NT2/D1 (cell line): ENCODE results near the gene CTU2.
A peak's percentile ranks its signal among the peaks of the same experiment; 100 is the strongest.

Experiments
- DNase-seq: peaks from one replicate; pipeline ENCODE4 v3.0.0-alpha.2; 2011; ENCODE audit warnings: low read depth, low spot score
- H3K27me3 ChIP-seq: 2 replicates; pipeline ENCODE4 v1.6.0; 2011; ENCODE audit warnings: mild to moderate bottlenecking; ENCODE audit not compliant: insufficient read length, insufficient read depth
- H3K36me3 ChIP-seq: 2 replicates; pipeline ENCODE4 v1.6.1; 2011; ENCODE audit warnings: mild to moderate bottlenecking, low read length, mixed read lengths; ENCODE audit not compliant: insufficient read depth, insufficient read length
- H3K4me1 ChIP-seq: 2 replicates; pipeline ENCODE4 v1.5.1; 2011; ENCODE audit not compliant: insufficient read depth, insufficient read length
- H3K4me3 ChIP-seq: 2 replicates; pipeline ENCODE4 v1.5.1; 2011; ENCODE audit warnings: low read depth; ENCODE audit not compliant: insufficient read length
- H3K9ac ChIP-seq: 2 replicates; pipeline ENCODE4 v1.6.0; 2011; ENCODE audit warnings: low read depth; ENCODE audit not compliant: insufficient read length
- H3K9me3 ChIP-seq: 2 replicates; pipeline ENCODE4 v1.5.1; 2011; ENCODE audit warnings: mild to moderate bottlenecking, low read length; ENCODE audit not compliant: insufficient read depth
- SUZ12 ChIP-seq: IDR thresholded peaks from 2 replicates; pipeline ENCODE4 v1.6.1; 2011; ENCODE audit not compliant: insufficient read length, insufficient read depth; ENCODE audit errors: extremely low read depth
- YY1 ChIP-seq: IDR thresholded peaks from 2 replicates; pipeline ENCODE4 v1.6.1; 2011; ENCODE audit not compliant: insufficient read length, insufficient read depth
- ZNF274 ChIP-seq: IDR thresholded peaks from 2 replicates; pipeline ENCODE4 v1.6.1; 2011; ENCODE audit warnings: mild to moderate bottlenecking, low read depth, low read length

CTU2 gene

GRCh38 chr16:88676502-88677242 is 29.6 kb upstream of the CTU2 start:
- no peak for DNase-seq
- H3K4me3 ChIP-seq = no peak overlapping the region
- peaks cover 22% of the 10 kb centered on the region for H3K4me1 ChIP-seq
- no peak for TF ChIP-seq ZNF274
- TF ChIP-seq YY1 = no peak
- TF ChIP-seq SUZ12 = no peak
- H3K27me3 ChIP-seq = no peaks in the 10 kb centered on the region
- peaks cover 45% of the 10 kb centered on the region for H3K36me3 ChIP-seq
- no peaks in the 10 kb centered on the region for H3K9me3 ChIP-seq
- no peak overlapping the region for H3K9ac ChIP-seq

- H3K27me3 ChIP-seq = no peaks in the 10 kb centered on the region
- H3K36me3 ChIP-seq = peaks cover 40% of the 10 kb centered on the region
- no peaks in the 10 kb centered on the region for H3K9me3 ChIP-seq
- TF ChIP-seq YY1 (no peak), ZNF274 (no peak), SUZ12 (no peak)
- H3K4me1 ChIP-seq = peaks cover 23% of the 10 kb centered on the region
- no peak overlapping the region for H3K4me3 ChIP-seq
- no peak overlapping the region for H3K9ac ChIP-seq
- DNase-seq = no peak
These were observed 28.6 kb upstream of the CTU2 start for GRCh38 chr16:88677721-88678120.

- no peak for DNase-seq
- Histone ChIP-seq H3K9me3 (no peaks in the 10 kb centered on the region), H3K4me1 (peaks cover 20% of the 10 kb centered on the region), H3K27me3 (no peaks in the 10 kb centered on the region), H3K4me3 (no peak overlapping the region), H3K9ac (no peak overlapping the region), H3K36me3 (peaks cover 39% of the 10 kb centered on the region)
- TF ChIP-seq ZNF274 (no peak), SUZ12 (no peak), YY1 (no peak)
These were observed 27.9 kb upstream of the CTU2 start for GRCh38 chr16:88678224-88678979.

GRCh38 chr16:88680554-88681083 is 25.7 kb upstream of the CTU2 start:
- TF ChIP-seq SUZ12 (no peak), YY1 (no peak), ZNF274 (no peak)
- no peaks in the 10 kb centered on the region for H3K9me3 ChIP-seq
- no peak for DNase-seq
- no peak overlapping the region for H3K4me3 ChIP-seq
- peaks cover 17% of the 10 kb centered on the region for H3K36me3 ChIP-seq
- H3K9ac ChIP-seq = no peak overlapping the region
- peaks cover 30% of the 10 kb centered on the region for H3K4me1 ChIP-seq
- H3K27me3 ChIP-seq = peaks cover 10% of the 10 kb centered on the region

GRCh38 chr16:88681084-88681680 is 25.1 kb upstream of the CTU2 start:
- TF ChIP-seq SUZ12 (no peak), YY1 (no peak), ZNF274 (no peak)
- H3K4me1 ChIP-seq = peaks cover 30% of the 10 kb centered on the region
- no peak overlapping the region for H3K4me3 ChIP-seq
- peaks cover 12% of the 10 kb centered on the region for H3K36me3 ChIP-seq
- no peak for DNase-seq
- H3K27me3 ChIP-seq = peaks cover 16% of the 10 kb centered on the region
- no peaks in the 10 kb centered on the region for H3K9me3 ChIP-seq
- peak overlapping the region; percentile 32 for H3K9ac ChIP-seq

- H3K36me3 ChIP-seq = peaks cover 5% of the 10 kb centered on the region
- DNase-seq = no peak
- H3K4me1 ChIP-seq = peaks cover 34% of the 10 kb centered on the region
- peak overlapping the region; percentile 32 for H3K9ac ChIP-seq
- H3K27me3 ChIP-seq = peaks cover 22% of the 10 kb centered on the region
- no peaks in the 10 kb centered on the region for H3K9me3 ChIP-seq
- no peak overlapping the region for H3K4me3 ChIP-seq
- TF ChIP-seq YY1 (no peak), SUZ12 (no peak), ZNF274 (no peak)
These were observed 24.4 kb upstream of the CTU2 start for GRCh38 chr16:88681709-88682451.
